Fibroblast of mammary gland (primary cell): ENCODE data around the gene POLR2A.
"Not testable (repeated sequence)": the region's sequence is repeated elsewhere in the genome, so short reads cannot be mapped to it uniquely, and the experiment has no call there.

Experiments used
- DNase-seq: peaks from one replicate; pipeline ENCODE4 v3.0.0-alpha.2; 2010; ENCODE audit warnings: low read depth
- H3K4me3 ChIP-seq: 2 replicates; pipeline ENCODE4 v1.5.1; 2011; ENCODE audit warnings: low read depth, mild to moderate bottlenecking, low read length, moderate library complexity; ENCODE audit not compliant: control insufficient read depth
- TF ChIP-seq, protein P1 (sequence below): conservative IDR thresholded peaks from 2 replicates; pipeline ENCODE4 v1.5.1; 2011; ENCODE audit warnings: low read depth, low read length, inconsistent platforms; ENCODE audit not compliant: control insufficient read depth, insufficient read depth

POLR2A gene

DNA sequence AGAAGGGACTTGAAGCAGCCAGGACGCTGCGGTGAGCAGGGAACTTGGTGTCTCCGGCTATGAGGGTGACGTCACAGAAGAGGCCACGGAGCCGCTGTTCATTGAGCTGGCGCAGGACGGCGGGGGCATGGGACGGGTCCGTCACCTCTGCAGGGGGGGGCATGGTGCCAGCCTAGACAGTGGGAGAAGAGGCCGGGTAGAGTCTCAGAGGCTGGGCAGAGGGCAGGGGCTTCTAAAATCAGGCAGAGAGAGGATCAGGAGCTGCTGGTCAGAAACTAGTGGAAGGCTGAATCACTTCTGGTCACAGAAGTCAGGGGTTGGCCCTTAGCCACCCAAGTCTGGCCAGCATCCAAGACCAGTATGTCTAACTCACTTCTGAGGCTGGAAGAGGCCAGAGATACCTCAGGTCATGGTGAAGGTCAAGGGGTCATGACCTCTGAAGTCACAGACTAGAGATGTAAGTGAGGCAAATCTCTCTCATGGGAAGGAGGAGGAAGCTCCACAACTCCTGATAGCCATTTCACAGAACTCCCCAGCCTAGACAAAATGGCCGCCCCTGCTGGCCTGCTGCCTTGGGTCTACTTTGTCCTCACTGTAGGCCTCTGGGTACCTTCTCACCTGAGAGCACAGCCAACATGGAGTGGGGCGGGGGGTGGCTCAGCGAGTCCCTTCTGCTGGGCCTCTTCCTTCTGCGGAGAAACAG, 17.4 kb upstream of the POLR2A start:
- peak; percentile 92 for DNase-seq

GRCh38 chr17:7467498-7467897, 16.7 kb upstream of the POLR2A start:
- TF ChIP-seq, protein P1, sequence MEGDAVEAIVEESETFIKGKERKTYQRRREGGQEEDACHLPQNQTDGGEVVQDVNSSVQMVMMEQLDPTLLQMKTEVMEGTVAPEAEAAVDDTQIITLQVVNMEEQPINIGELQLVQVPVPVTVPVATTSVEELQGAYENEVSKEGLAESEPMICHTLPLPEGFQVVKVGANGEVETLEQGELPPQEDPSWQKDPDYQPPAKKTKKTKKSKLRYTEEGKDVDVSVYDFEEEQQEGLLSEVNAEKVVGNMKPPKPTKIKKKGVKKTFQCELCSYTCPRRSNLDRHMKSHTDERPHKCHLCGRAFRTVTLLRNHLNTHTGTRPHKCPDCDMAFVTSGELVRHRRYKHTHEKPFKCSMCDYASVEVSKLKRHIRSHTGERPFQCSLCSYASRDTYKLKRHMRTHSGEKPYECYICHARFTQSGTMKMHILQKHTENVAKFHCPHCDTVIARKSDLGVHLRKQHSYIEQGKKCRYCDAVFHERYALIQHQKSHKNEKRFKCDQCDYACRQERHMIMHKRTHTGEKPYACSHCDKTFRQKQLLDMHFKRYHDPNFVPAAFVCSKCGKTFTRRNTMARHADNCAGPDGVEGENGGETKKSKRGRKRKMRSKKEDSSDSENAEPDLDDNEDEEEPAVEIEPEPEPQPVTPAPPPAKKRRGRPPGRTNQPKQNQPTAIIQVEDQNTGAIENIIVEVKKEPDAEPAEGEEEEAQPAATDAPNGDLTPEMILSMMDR: no peak
- no peak overlapping the region for H3K4me3 ChIP-seq
- no peak for DNase-seq

More for the DNA sequence above, 17.4 kb upstream of the POLR2A start:
- TF ChIP-seq, protein P1: no peak
- H3K4me3 ChIP-seq: no peak overlapping the region

GRCh38 chr17:7468290-7468689, 15.9 kb upstream of the POLR2A start:
- no peak overlapping the region for H3K4me3 ChIP-seq
- TF ChIP-seq, protein P1: no peak
- DNase-seq: no peak

- no peak overlapping the region for H3K4me3 ChIP-seq
- no peak for DNase-seq
- TF ChIP-seq, protein P1: no peak
Measured at GRCh38 chr17:7468804-7469389, 15.3 kb upstream of the POLR2A start.

- not testable (repeated sequence) for H3K4me3 ChIP-seq
Measured at GRCh38 chr17:7469843-7470242, 14.3 kb upstream of the POLR2A start.

GRCh38 chr17:7470457-7470973, 13.7 kb upstream of the POLR2A start:
- not testable (repeated sequence) for H3K4me3 ChIP-seq, DNase-seq

More at GRCh38 chr17:7469843-7470242, 14.3 kb upstream of the POLR2A start:
- not testable (repeated sequence) for DNase-seq

DNA sequence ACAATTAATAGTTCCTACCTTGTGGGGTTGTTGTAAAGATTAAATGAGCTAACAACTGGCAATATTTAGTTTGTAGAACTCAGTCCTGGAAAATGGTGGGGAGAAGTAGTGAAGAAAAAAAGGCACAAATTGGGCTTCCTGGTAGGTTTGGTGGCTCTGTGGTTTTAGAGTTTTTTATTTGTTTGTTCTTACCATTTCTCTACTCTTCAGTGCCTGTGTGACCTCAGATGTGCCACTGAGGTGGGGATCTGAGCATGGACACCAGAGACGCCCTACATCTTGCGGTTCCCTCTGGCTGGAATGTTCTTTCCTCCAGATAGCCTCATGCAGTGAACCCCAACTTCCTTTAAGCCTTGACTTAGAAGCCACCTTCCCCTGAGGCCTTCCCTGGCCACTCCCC, 12.4 kb upstream of the POLR2A start:
- no peak overlapping the region for H3K4me3 ChIP-seq
- TF ChIP-seq, protein P1: no peak
- DNase-seq: no peak

DNA sequence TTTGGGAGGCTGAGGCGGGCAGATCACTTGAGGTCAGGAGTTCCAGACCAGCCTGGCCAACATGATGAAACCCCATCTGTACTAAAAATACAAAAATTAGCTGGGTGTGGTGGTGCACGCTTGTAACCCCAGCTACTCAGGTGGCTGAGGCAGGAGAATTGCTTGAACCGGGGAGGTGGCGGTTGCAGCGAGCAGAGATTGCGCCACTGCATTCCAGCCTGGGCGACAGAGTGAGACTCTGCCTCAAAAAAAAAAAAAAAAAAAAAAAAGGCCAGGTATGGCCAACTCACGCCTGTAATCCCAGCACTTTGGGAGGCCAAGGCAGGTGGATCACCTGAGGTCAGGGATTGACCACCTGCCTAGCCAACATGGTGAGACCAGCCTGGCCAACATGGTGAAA, 9.4 kb upstream of the POLR2A start:
- not testable (repeated sequence) for DNase-seq, H3K4me3 ChIP-seq
